EH (cell line): ENCODE results near the gene ZNF74.
"Not testable (repeated sequence)": the region's sequence is repeated elsewhere in the genome, so short reads cannot be mapped to it uniquely, and the experiment has no call there.

ENCODE experiments used
- DNase-seq: peaks from one replicate; pipeline ENCODE4 v3.0.0-alpha.2; 2015; ENCODE audit warnings: low read depth

The ZNF74 gene

DNA sequence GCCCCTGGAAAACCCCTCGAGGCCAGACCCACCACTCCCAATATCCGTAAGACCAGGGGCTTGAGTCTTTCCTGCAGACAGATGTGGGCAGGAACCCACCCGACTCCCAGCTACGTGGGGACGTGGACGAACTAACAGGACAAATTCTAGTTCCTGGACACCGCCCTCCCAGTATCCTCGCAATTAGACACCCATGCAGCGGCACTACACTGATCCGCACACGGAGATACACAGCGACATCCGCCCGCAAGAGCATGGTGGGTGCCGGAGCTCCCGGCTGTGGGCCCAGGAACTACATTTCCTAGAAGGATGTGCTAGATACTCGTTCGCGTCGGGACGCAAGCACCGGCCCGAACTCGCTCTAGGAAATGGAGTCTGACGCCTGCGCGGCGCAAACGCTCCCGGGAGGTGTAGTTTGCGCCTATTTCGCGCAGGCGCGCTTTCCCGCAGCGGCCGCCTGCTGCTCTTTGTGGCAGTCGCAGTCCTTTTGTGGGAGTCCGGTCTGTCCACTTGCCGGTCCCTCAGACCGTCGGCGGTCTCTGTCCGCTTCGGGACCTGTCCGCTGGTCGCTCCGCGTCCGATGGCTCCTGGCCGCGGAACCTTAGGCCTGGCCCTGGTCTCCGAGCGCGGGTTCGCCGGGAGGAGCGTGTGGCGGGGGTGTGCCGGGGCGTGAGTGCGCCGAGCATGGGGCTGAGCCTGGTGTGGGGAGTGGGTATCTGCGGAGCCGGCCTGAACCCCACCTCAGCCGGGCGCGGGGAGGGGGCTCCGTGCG, at the start of gene ZNF74:
Gene ZNF74 (plus strand): TSS at position 447 of the 772 bp plus-strand sequence. CDS start 478 bp downstream, outside the sequence.
- peak; percentile 92 for DNase-seq

DNA sequence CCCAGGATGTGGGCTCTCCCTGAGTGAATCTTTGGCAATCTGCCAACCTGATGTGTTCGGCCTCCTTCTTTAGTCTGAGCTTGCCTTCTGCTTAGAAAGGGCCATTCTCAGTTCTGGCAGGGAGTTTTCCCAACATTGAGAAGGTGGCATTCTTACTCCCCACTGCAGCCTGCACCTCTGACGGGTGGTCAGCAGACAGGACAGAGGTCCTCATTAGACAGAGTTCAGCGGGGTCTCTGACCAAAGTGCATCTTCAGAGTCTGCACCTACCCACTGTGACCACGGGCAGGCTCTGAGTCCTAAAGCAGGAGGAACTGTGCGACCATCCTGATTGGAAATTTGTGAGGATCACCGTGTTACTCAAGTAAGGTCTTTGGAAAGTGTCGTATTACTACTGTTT, 47.4 kb upstream of the ZNF74 start:
- not testable (repeated sequence) for DNase-seq

DNA sequence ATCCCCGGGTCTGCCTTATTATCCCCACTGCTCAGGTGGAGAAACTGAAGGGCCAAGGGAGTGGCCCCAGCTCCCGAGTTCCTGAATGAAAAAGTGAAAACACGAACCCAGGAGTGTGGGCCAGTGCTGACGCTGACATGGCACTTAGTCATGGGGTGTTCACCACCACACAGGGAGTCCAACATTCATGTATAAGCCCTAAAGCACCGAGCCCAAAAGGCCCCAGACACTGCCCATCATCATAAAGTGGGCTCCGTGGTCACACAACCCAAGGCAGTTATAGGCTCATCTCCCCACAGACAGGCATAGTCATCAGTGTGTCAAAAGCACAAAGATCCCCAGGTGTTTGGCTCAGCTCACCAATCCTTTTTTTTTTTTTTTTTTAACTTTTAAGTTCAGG, 41.4 kb upstream of the ZNF74 start:
- not testable (repeated sequence) for DNase-seq

DNA sequence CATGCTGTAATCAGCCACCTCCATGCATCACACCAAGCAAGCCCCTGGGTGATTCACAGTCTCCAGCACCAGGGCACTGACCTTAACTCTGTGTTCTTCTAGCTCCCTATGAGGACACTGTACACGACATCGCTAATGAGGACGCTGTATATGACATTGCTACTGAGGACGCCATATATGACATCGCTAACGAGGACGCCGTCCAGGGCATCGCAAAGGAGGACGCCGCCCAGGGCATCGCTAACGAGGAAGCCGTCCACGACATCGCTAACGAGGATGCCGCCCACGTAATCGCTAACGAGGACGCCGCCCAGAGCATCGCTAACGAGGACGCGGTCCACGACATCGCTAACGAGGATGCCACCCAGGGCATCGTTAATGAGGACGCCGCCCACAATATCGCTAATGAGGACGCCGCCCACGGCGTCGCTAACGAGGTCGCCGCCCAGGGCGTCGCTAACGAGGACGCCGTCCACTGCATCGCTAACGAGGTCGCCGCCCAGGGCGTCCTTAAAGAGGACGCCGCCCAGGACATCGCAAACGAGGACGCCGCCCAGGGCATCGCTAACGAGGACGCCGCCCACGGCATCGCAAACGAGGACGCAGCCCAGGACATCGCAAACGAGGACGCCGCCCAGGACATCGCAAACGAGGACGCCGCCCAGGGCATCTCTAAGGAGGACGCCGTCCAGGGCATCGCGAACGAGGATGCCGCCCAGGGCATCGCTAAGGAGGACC, 39.5 kb upstream of the ZNF74 start:
- DNase-seq, result no peak

DNA sequence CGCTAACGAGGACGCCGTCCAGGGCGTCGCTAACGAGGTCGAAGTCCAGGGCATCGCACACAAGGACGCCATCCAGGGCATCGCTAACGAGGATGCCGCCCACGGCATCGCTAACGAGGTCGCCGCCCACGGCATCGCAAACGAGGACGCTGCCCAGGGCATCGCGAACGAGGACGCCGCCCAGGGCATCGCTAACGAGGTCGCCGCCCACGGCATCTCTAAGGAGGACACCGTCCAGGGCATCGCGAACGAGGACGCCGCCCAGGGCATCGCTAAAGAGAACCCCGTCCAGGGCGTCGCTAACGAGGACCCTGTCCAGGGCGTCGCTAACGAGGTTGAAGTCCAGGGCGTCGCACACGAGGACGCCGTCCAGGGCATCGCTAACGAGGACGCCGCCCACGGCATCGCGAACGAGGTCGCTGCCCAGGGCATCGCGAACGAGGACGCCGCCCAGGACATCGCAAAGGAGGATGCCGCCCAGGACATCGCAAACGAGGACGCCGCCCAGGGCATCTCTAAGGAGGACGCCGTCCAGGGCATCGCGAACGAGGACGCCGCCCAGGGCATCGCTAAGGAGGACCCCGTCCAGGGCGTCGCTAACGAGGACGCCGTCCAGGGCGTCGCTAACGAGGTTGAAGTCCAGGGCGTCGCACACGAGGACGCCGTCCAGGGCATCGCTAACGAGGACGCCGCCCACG, 37.9 kb upstream of the ZNF74 start:
- not testable (repeated sequence) for DNase-seq

DNA sequence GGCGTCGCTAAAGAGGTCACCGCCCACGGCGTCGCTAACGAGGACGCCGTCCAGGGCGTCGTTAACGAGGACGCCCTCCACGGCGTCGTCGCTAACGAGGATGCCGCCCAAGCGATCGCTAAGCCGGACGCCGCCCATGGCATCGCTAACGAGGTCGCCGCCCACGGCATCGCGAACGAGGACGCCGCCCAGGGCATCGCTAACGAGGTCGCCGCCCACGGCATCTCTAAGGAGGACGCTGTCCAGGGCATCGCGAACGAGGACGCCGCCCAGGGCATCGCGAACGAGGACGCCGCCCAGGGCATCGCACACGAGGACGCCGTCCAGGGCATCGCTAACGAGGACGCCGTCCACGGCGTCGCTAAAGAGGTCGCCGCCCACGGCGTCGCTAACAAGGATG, 37.0 kb upstream of the ZNF74 start:
- DNase-seq, result not testable (repeated sequence)

DNA sequence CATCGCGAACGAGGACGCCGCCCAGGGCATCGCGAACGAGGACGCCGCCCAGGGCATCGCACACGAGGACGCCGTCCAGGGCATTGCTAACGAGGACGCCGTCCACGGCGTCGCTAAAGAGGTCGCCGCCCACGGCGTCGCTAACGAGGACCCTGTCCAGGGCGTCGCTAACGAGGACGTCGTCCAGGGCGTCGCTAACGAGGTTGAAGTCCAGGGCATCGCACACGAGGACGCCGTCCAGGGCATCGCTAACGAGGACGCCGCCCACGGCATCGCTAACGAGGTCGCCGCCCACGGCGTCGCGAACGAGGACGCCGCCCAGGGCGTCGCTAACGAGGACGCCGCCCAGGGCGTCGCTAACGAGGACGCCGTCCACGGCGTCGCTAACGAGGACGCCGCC, 36.0 kb upstream of the ZNF74 start:
- DNase-seq, result not testable (repeated sequence)

DNA sequence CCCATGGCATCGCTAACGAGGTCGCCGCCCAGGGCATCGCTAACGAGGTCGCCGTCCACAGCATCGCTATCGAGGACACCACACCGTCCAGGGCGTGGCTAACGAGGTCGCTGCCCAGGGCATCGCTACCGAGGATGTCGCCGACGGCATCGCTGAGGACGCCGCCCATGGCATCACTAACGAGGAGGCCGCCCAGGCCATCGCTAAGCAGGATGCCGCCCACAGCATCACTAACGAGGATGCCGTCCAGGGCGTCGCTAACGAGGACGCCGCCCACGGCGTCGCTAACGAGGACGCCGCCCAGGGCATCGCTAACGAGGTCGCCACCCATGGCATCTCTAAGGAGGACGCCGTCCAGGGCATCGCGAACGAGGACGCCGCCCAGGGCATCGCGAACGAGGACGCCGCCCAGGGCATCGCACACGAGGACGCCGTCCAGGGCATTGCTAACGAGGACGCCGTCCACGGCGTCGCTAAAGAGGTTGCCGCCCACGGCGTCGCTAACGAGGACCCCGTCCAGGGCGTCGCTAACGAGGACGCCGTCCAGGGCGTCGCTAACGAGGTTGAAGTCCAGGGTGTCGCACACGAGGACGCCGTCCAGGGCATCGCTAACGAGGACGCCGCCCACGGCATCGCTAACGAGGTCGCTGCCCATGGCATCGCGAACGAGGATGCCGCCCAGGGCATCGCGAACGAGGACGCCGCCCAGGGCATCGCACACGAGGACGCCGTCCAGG, 35.3 kb upstream of the ZNF74 start:
- DNase-seq, result not testable (repeated sequence)

DNA sequence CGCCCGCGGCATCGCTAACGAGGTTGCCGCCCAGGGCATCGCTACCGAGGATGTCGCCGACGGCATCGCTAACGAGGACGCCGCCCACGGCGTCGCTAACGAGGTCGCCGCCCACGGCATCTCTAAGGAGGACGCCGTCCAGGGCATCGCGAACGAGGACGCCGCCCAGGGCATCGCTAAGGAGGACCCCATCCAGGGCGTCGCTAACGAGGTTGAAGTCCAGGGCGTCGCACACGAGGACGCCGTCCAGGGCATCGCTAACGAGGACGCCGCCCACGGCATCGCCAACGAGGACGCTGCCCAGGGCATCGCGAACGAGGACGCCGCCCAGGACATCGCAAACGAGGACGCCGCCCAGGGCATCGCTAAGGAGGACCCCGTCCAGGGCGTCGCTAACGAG, 33.7 kb upstream of the ZNF74 start:
- not testable (repeated sequence) for DNase-seq

DNA sequence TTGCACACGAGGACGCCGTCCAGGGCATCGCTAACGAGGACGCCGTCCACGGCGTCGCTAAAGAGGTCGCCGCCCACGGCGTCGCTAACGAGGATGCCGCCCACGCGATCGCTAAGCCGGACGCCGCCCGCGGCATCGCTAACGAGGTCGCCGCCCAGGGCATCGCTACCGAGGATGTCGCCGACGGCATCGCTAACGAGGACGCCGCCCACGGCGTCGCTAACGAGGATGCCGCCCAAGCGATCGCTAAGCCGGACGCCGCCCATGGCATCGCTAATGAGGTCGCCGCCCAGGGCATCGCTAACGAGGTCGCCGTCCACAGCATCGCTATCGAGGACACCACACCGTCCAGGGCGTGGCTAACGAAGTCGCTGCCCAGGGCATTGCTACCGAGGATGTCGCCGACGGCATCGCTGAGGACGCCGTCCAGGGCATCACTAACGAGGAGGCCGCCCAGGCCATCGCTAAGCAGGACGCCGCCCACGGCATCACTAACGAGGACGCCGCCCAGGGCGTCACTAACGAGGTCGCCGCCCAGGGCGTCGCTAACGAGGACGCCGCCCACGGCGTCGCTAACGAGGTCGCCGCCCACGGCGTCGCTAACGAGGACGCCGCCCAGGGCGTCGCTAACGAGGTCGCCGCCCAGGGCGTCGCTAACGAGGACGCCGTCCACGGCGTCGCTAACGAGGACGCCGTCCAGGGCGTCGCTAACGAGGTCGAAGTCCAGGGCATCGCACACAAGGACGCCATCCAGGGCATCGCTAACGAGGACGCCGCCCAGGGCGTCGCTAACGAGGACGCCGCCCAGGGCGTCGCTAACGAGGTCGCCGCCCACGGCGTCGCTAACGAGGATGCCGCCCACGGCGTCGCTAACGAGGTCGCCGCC, 32.8 kb upstream of the ZNF74 start:
- not testable (repeated sequence) for DNase-seq

DNA sequence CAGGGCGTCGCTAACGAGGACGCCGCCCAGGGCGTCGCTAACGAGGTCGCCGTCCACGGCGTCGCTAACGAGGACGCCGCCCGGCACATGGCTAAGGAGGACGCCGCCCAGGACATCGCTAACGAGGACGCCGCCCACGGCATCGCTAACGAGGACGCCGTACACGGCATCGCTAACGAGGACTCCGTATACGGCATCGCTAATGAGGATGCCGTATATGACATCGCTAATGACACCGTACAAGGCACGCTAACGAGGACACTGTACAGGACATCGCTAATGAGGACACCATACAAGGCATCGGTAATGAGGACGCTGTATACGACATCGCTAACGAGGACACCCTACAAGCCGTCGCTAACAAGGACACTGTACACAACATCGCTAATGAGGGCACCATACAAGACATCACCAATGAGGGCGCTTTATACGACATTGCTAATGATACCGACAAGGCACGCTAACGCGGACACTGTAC, 32.2 kb upstream of the ZNF74 start:
- not testable (repeated sequence) for DNase-seq

DNA sequence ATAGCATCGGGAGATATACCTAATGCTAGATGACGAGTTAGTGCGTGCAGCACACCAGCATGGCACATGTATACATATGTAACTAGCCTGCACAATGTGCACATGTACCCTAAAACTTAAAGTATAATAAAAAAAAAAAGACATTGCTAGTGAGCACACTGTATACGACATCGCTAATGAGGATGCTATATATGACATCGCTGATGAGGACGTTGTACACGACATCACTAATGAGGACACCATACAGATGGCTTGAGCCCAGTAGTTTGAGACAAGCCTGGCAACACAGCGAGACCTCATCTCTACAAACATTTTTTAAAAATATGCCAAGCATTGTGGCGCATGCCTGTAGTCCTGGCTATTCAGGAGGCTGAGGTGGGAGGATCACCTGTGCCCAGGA, 31.5 kb upstream of the ZNF74 start:
- DNase-seq, result not testable (repeated sequence)

DNA sequence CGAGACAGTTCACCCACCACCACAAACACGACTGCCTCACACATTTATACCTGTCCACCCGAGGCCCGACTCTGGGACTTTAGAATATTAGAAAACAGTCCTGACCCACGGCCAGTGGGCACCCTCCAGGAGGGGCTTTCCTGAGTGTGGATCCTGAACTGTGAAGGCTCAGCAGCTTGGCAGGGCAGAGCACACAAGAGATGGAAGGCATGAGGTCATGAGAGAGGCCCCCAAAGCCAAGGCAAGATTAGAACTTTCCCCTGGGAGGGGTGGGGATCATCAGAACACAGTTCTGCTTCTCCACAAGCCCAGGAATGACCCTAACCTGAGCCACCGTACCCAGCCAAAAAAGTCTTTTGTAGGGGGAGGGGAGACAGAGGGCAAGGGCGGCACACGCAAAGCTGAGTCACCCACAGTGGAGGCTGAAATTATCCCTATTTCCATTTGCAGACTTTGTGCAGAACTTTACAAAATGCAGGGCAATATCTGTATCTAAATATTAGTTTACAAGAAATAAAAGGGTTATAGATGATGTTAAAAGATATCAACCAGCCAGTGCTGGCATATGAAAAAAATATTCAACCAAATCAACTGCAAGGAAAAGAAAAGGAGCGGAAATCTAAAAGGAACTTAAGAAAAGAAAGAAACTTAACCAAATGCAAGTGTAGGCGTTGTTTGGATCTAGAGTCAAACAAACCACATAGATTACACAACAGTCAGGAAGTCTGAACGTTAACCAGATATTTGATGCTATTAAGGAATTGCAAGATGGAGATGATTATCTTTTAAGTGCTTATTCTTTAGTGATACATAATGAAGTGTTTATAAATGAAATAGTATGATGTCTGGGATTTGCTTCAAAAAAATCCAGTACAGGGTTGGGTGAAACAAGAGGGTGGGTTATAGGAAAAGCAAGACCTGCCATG, 29.4 kb upstream of the ZNF74 start:
- DNase-seq, result peak; percentile 39

DNA sequence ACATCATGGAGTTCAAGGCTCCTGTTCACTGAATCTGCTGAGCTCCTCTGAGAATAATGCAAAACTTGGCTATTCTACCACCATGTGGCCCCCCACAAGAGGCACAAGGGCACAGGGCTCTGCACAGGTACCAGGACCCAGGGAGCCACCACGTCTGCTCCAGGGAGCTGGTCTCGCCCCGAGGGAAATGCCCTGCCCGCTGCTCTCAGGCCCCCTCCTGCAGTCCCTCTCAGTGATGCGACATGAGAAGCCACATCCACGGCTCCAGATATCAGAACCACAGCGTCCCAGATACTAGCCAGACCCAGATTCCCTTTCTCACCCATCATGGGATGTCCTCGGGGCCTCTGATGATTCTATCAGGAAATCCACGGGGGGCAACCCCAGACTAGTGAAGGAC, 27.1 kb upstream of the ZNF74 start:
- not testable (repeated sequence) for DNase-seq

DNA sequence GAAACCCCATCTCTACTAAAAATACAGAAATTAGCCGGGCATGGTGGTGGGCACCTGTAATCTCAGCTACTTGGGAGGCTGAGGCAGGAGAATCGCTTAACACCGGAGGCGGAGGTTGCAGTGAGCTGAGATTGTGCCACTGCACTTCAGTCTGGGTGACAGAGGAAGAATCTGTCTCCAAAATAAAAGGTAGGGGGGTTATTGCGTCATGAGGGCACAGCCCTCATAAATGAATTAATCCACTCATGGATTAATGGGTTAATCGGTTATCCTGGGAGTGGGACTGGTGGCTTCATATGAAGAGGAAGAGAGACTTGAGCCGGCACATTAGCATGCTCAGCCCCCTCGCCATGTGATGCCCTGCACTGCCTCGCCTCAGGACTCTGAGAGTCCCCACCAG, 25.1 kb upstream of the ZNF74 start:
- not testable (repeated sequence) for DNase-seq

DNA sequence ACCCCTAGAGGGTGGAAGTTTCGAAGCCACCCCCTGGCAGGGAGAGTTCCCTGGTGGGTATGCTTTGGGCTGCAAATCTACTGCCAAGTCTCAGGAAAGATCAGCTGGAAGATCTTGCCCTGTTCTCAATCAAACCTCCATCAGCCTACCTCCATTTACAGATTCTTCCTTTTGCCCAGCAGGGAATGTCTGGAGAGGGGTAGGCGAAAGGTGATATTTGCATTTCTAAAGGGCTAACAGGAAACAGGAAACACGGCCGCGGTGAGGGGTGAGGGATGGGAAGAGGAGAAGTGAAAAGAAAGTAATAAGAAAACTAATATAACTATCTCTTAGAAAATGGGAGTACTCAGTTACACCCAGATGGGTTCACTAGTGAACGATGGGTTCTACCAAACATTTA, 22.3 kb upstream of the ZNF74 start:
- not testable (repeated sequence) for DNase-seq

DNA sequence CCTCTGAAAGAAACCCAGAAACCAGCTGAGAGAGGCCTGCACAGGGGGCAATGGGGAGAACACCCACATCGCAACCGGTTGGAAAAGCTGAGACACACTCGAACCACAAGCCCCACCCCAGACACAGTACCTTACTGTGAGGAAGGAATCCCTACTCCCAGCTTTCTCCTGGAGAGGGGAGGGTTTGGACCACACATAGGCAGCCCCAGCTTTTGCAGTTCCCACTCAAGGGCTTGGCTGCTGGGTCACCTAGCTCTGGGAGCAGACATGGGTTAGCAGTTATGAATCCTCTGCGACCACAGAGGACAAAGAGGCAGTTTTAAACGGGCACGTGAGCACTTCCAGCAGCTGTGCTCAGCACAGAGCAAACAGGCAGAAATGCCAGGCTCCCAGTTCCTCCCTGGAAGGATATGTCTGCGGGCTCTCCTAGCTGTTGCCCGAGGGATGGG, 21.5 kb upstream of the ZNF74 start:
- DNase-seq, result not testable (repeated sequence)

DNA sequence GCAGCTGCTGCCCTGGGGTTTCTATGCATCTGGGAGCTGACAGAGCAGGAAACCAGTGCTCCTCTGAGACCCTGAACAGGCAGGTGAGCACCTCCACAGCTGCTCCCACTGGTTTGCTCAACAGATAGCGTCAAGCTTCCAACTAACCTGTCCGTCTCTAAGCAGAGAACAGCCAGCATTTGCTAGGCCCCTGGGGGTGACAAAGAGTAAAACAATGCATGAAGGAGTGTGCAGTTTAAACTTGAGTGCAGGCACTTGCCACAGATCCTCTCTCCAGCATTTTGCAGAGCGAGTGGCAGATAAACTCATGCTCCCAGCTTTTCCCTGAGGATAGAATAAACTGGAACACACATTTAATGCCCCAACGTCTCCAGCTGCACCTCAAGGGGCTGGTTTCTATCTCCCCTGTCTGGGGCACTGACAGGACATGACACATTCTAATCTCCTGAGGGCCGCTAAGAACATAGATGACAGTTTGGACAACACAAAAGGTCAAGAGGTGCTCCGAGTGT, 20.7 kb upstream of the ZNF74 start:
- not testable (repeated sequence) for DNase-seq

DNA sequence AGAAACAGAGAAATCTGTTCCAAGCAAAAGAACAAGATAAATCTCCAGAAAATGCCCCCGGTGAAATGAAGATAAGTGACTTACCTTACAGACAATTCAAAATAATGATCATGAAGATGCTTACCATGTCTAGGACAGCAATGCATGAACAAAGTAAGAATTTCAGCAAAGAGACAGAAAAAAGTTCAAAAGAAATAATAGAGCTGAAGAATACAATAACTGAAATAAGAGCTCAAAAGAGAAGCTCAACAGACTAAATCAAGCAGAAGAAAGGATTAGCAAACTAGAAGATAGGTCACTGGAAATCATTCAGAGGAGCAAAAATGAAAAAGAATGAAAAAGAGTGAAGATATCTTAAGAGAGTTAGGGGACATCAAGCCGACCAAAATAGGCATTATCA, 19.8 kb upstream of the ZNF74 start:
- not testable (repeated sequence) for DNase-seq
